A673 (cell line): ENCODE results near the gene CEP57L1.
"Not testable (repeated sequence)": the region's sequence is repeated elsewhere in the genome, so short reads cannot be mapped to it uniquely, and the experiment has no call there.

Experiments used
- EZH2 ChIP-seq: fragments of 200-600 bp; sonication (generic); IDR thresholded peaks from 2 replicates; pipeline ENCODE4 v1.6.1; 2017; ENCODE audit warnings: borderline replicate concordance, low read depth, mild to moderate bottlenecking, mixed read lengths, antibody characterized with exemption, low read length; ENCODE audit not compliant: poor library complexity, severe bottlenecking
- TF ChIP-seq, protein P1 (sequence below): fragments of 300-800, 200-600 bp; sonication (generic); conservative IDR thresholded peaks from 2 replicates; pipeline ENCODE4 v1.5.1; 2017; ENCODE audit warnings: low read depth, mild to moderate bottlenecking, antibody characterized with exemption, low read length, moderate library complexity, mixed read lengths

DNA sequence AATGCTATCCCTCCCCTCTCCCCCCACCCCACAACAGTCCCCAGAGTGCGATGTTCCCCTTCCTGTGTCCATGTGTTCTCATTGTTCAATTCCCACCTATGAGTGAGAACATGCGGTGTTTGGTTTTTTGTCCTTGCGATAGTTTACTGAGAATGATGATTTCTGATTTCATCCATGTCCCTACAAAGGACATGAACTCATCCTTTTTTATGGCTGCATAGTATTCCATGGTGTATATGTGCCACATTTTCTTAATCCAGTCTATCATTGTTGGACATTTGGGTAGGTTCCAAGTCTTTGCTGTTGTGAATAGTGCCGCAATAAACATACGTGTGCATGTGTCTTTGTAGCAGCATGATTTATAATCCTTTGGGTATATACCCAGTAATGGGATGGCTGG is 52.9 kb downstream of the CEP57L1 start:
- TF ChIP-seq, protein P1, sequence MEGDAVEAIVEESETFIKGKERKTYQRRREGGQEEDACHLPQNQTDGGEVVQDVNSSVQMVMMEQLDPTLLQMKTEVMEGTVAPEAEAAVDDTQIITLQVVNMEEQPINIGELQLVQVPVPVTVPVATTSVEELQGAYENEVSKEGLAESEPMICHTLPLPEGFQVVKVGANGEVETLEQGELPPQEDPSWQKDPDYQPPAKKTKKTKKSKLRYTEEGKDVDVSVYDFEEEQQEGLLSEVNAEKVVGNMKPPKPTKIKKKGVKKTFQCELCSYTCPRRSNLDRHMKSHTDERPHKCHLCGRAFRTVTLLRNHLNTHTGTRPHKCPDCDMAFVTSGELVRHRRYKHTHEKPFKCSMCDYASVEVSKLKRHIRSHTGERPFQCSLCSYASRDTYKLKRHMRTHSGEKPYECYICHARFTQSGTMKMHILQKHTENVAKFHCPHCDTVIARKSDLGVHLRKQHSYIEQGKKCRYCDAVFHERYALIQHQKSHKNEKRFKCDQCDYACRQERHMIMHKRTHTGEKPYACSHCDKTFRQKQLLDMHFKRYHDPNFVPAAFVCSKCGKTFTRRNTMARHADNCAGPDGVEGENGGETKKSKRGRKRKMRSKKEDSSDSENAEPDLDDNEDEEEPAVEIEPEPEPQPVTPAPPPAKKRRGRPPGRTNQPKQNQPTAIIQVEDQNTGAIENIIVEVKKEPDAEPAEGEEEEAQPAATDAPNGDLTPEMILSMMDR: not testable (repeated sequence)
- not testable (repeated sequence) for TF ChIP-seq EZH2
